IgD-negative memory B cell (primary cell): ENCODE measurements around the gene ZC3H12A. TPM values are rescaled to one million over a fixed set of nuclear protein-coding genes. Genes with fewer than 3 reads are reported as not detected.

Source experiments
- H3K27ac Mint-ChIP-seq, 3 donors: one replicate each; pipeline ENCODE4 v1.8.0; 2020 to 2022; ENCODE audit warnings: mild to moderate bottlenecking in 3 of 3, mixed read lengths in 3 of 3, moderate library complexity in 1 of 3
- H3K27me3 Mint-ChIP-seq: one replicate; pipeline ENCODE4 v1.8.0; 2021; ENCODE audit warnings: mixed read lengths
- H3K36me3 Mint-ChIP-seq: one replicate; pipeline ENCODE4 v1.8.0; 2020; ENCODE audit warnings: mild to moderate bottlenecking, mixed read lengths
- H3K4me1 Mint-ChIP-seq, 3 donors: one replicate each; pipeline ENCODE4 v1.8.0; 2020 to 2022; ENCODE audit warnings: mixed read lengths in 3 of 3, mild to moderate bottlenecking in 1 of 3
- H3K4me3 Mint-ChIP-seq, 4 donors: one replicate each; pipeline ENCODE4 v1.8.0; 2020 to 2022; ENCODE audit warnings: mild to moderate bottlenecking in 4 of 4, mixed read lengths in 4 of 4, moderate library complexity in 3 of 4
- H3K9me3 Mint-ChIP-seq, 3 donors: one replicate each; pipeline ENCODE4 v1.8.0; 2020 to 2021; ENCODE audit warnings: mixed read lengths in 3 of 3, mild to moderate bottlenecking in 1 of 3
- polyA plus RNA-seq: library from polyadenylated mRNA; unstranded; fragments of 300-500 nt; fragmentation: Illumina TruSeq; gene quantifications from one replicate; pipeline ENCODE4 v1.2.3, GENCODE V29; 2021

ZC3H12A gene
- 20.6 TPM for polyA plus RNA-seq

- Mint-ChIP-seq H3K4me3 (peak within 1 kb of the TSS; percentile 98 to 99 (median 98)), H3K4me1 (peaks cover 21 to 26% (median 24%) of the 10 kb centered on the region in 3 donors), H3K27me3 (no peaks in the 10 kb centered on the region), H3K9me3 (no peaks in the 10 kb centered on the region), H3K27ac (peak within 1 kb of the TSS; percentile 98 to 100 (median 100)), H3K36me3 (peaks cover 12% of the 10 kb centered on the region)
Measured at GRCh38 chr1:37474046-37474696, at the start of gene ZC3H12A. Gene ZC3H12A (plus strand): TSS chr1:37474580. CDS start chr1:37475497, 917 bp downstream.

- H3K9me3 Mint-ChIP-seq = peaks cover 0 to 6% (median 0%) of the 10 kb centered on the region in 3 donors
- no peak overlapping the region for H3K4me3 Mint-ChIP-seq
- peaks cover 13% of the 10 kb centered on the region for H3K27me3 Mint-ChIP-seq
- no peak overlapping the region for H3K27ac Mint-ChIP-seq
- H3K4me1 Mint-ChIP-seq = peaks cover 0 to 2% (median 0%) of the 10 kb centered on the region in 3 donors
- peaks cover 3% of the 10 kb centered on the region for H3K36me3 Mint-ChIP-seq
Measured at GRCh38 chr1:37425221-37425620, 49.2 kb upstream of the ZC3H12A start.

GRCh38 chr1:37429029-37429428, 45.4 kb upstream of the ZC3H12A start:
- peaks cover 0 to 1% (median 0%) of the 10 kb centered on the region in 3 donors for H3K4me1 Mint-ChIP-seq
- no peaks in the 10 kb centered on the region for H3K36me3 Mint-ChIP-seq
- no peak overlapping the region for H3K4me3 Mint-ChIP-seq
- H3K27ac Mint-ChIP-seq = no peak overlapping the region
- H3K27me3 Mint-ChIP-seq = peaks cover 10% of the 10 kb centered on the region
- H3K9me3 Mint-ChIP-seq = peaks cover 0 to 5% (median 0%) of the 10 kb centered on the region in 3 donors

GRCh38 chr1:37430103-37430985, 44.0 kb upstream of the ZC3H12A start:
- peaks cover 0 to 5% (median 0%) of the 10 kb centered on the region in 3 donors for H3K9me3 Mint-ChIP-seq
- H3K4me3 Mint-ChIP-seq = no peak overlapping the region
- peaks cover 10% of the 10 kb centered on the region for H3K27me3 Mint-ChIP-seq
- peaks cover 0 to 1% (median 0%) of the 10 kb centered on the region in 3 donors for H3K4me1 Mint-ChIP-seq
- no peak overlapping the region for H3K27ac Mint-ChIP-seq
- H3K36me3 Mint-ChIP-seq = no peaks in the 10 kb centered on the region

- H3K36me3 Mint-ChIP-seq = no peaks in the 10 kb centered on the region
- no peaks in the 10 kb centered on the region for H3K4me1 Mint-ChIP-seq
- no peak overlapping the region for H3K27ac Mint-ChIP-seq
- peaks cover 10% of the 10 kb centered on the region for H3K27me3 Mint-ChIP-seq
- peak overlapping the region in 1 of 4 donors; percentile 21 for H3K4me3 Mint-ChIP-seq
- H3K9me3 Mint-ChIP-seq = peaks cover 0 to under 1% (median 0%) of the 10 kb centered on the region in 3 donors
Measured at GRCh38 chr1:37432716-37433115, 41.7 kb upstream of the ZC3H12A start.

GRCh38 chr1:37433171-37433570, 41.2 kb upstream of the ZC3H12A start:
- peaks cover 11% of the 10 kb centered on the region for H3K27me3 Mint-ChIP-seq
- H3K4me3 Mint-ChIP-seq = no peak overlapping the region

GRCh38 chr1:37434292-37435225, 39.8 kb upstream of the ZC3H12A start:
- no peaks in the 10 kb centered on the region for H3K36me3 Mint-ChIP-seq
- peaks cover 13% of the 10 kb centered on the region for H3K27me3 Mint-ChIP-seq
- H3K4me3 Mint-ChIP-seq = no peak overlapping the region
- H3K4me1 Mint-ChIP-seq = no peaks in the 10 kb centered on the region
- H3K9me3 Mint-ChIP-seq = no peaks in the 10 kb centered on the region
- no peak overlapping the region for H3K27ac Mint-ChIP-seq

More at GRCh38 chr1:37433171-37433570, 41.2 kb upstream of the ZC3H12A start:
- Mint-ChIP-seq H3K9me3 (no peaks in the 10 kb centered on the region), H3K27ac (no peak overlapping the region), H3K36me3 (no peaks in the 10 kb centered on the region), H3K4me1 (no peaks in the 10 kb centered on the region)

- H3K27me3 Mint-ChIP-seq = peaks cover 11% of the 10 kb centered on the region
- no peaks in the 10 kb centered on the region for H3K4me1 Mint-ChIP-seq
- H3K27ac Mint-ChIP-seq = no peak overlapping the region
- no peaks in the 10 kb centered on the region for H3K36me3 Mint-ChIP-seq
- H3K9me3 Mint-ChIP-seq = no peaks in the 10 kb centered on the region
- H3K4me3 Mint-ChIP-seq = no peak overlapping the region
Measured at GRCh38 chr1:37437087-37437486, 37.3 kb upstream of the ZC3H12A start.

- Mint-ChIP-seq H3K36me3 (no peaks in the 10 kb centered on the region), H3K4me3 (no peak overlapping the region), H3K4me1 (no peaks in the 10 kb centered on the region), H3K27me3 (peaks cover 12% of the 10 kb centered on the region), H3K9me3 (no peaks in the 10 kb centered on the region), H3K27ac (no peak overlapping the region)
Measured at GRCh38 chr1:37438037-37438868, 36.1 kb upstream of the ZC3H12A start.

GRCh38 chr1:37438869-37439343, 35.5 kb upstream of the ZC3H12A start:
- no peaks in the 10 kb centered on the region for H3K9me3 Mint-ChIP-seq

GRCh38 chr1:37439349-37439995, 34.9 kb upstream of the ZC3H12A start:
- no peak overlapping the region for H3K27ac Mint-ChIP-seq
- H3K4me3 Mint-ChIP-seq = no peak overlapping the region
- no peaks in the 10 kb centered on the region for H3K36me3 Mint-ChIP-seq
- peaks cover 14% of the 10 kb centered on the region for H3K27me3 Mint-ChIP-seq
- no peaks in the 10 kb centered on the region for H3K4me1 Mint-ChIP-seq
- no peaks in the 10 kb centered on the region for H3K9me3 Mint-ChIP-seq

More at GRCh38 chr1:37438869-37439343, 35.5 kb upstream of the ZC3H12A start:
- Mint-ChIP-seq H3K27me3 (peaks cover 13% of the 10 kb centered on the region), H3K4me3 (no peak overlapping the region), H3K27ac (no peak overlapping the region), H3K36me3 (no peaks in the 10 kb centered on the region), H3K4me1 (no peaks in the 10 kb centered on the region)

- Mint-ChIP-seq H3K27ac (no peak overlapping the region), H3K36me3 (no peaks in the 10 kb centered on the region), H3K9me3 (no peaks in the 10 kb centered on the region), H3K4me3 (no peak overlapping the region), H3K27me3 (peaks cover 14% of the 10 kb centered on the region), H3K4me1 (no peaks in the 10 kb centered on the region)
Measured at GRCh38 chr1:37441490-37441889, 32.9 kb upstream of the ZC3H12A start.

- no peaks in the 10 kb centered on the region for H3K36me3 Mint-ChIP-seq
- no peaks in the 10 kb centered on the region for H3K9me3 Mint-ChIP-seq
- H3K27ac Mint-ChIP-seq = no peak overlapping the region
- no peak overlapping the region for H3K4me3 Mint-ChIP-seq
- peaks cover 18% of the 10 kb centered on the region for H3K27me3 Mint-ChIP-seq
- H3K4me1 Mint-ChIP-seq = peaks cover 0 to 1% (median 0%) of the 10 kb centered on the region in 3 donors
Measured at GRCh38 chr1:37442139-37442538, 32.2 kb upstream of the ZC3H12A start.
